ENCODE data around the gene CELSR2. TPM values are rescaled to one million over a fixed set of nuclear protein-coding genes. Genes with fewer than 3 reads are reported as not detected.

Gene CELSR2
- total and polyA plus RNA-seq, 8 donors = 0.76 to 18.7 (median 6.2) TPM

GRCh38 chr1:109265741-109266330 is 16.5 kb downstream of the CELSR2 start:
- no peak overlapping the region for H3K27ac ChIP-seq
- H3K27me3 ChIP-seq = no peaks in the 10 kb centered on the region
- TF ChIP-seq CTCF (IDR thresholded peaks at IDR 0.05) (no peak), EP300 (IDR thresholded peaks at IDR 0.05) (no peak), POLR2A (IDR thresholded peaks at IDR 0.05) (no peak), POLR2AphosphoS5 (IDR thresholded peaks at IDR 0.05) (no peak)
- H3K36me3 ChIP-seq = peaks cover 0 to 67% (median 31%) of the 10 kb centered on the region in 4 donors
- H3K4me1 ChIP-seq = peaks cover 0 to 14% (median 6%) of the 10 kb centered on the region in 4 donors
- WGBS, 5 donors = 91 to 99% (median 95%) methylated on average over 9 to 13 of the region's 13 CpGs
- no peaks in the 10 kb centered on the region for H3K9me3 ChIP-seq
- DNase-seq = no peak
- intact Hi-C loops (cut with DNase I; ENCODE audit: low total_unique reads) = no loop called here
- H3K4me3 ChIP-seq = no peak overlapping the region

GRCh38 chr1:109266965-109267364 is 17.6 kb downstream of the CELSR2 start:
- Histone ChIP-seq H3K36me3 (peaks cover 0 to 64% (median 27%) of the 10 kb centered on the region in 4 donors), H3K4me3 (no peak overlapping the region), H3K4me1 (peaks cover 0 to 14% (median 6%) of the 10 kb centered on the region in 4 donors), H3K27me3 (no peaks in the 10 kb centered on the region), H3K27ac (no peak overlapping the region), H3K9me3 (no peaks in the 10 kb centered on the region)
- intact Hi-C loops (cut with DNase I; ENCODE audit: low total_unique reads) = no loop called here
- no peak for DNase-seq
- WGBS, 5 donors = 82 to 88% (median 82%) methylated on average over 9 to 11 of the region's 11 CpGs
- TF ChIP-seq EP300 (IDR thresholded peaks at IDR 0.05) (no peak), POLR2A (IDR thresholded peaks at IDR 0.05) (no peak), POLR2AphosphoS5 (IDR thresholded peaks at IDR 0.05) (no peak)

GRCh38 chr1:109267743-109268300 is 18.5 kb downstream of the CELSR2 start:
- intact Hi-C loops (cut with DNase I; ENCODE audit: low total_unique reads) = no loop called here
- Histone ChIP-seq H3K27me3 (no peaks in the 10 kb centered on the region), H3K36me3 (peaks cover 0 to 69% (median 31%) of the 10 kb centered on the region in 4 donors), H3K9me3 (no peaks in the 10 kb centered on the region), H3K27ac (no peak overlapping the region), H3K4me1 (peaks cover 0 to 20% (median 6%) of the 10 kb centered on the region in 4 donors), H3K4me3 (no peak overlapping the region)
- WGBS, 5 donors = 90 to 93% (median 91%) methylated on average over 14 to 17 of the region's 17 CpGs
- TF ChIP-seq POLR2AphosphoS5 (IDR thresholded peaks at IDR 0.05) = no peak
- no peak for TF ChIP-seq CTCF (IDR thresholded peaks at IDR 0.05)
- TF ChIP-seq EP300 (IDR thresholded peaks at IDR 0.05) = no peak
- no peak for TF ChIP-seq POLR2A (IDR thresholded peaks at IDR 0.05)
- DNase-seq = no peak

- WGBS, 5 donors = 80 to 94% (median 90%) methylated on average over 5 to 29 of the region's 29 CpGs
These were observed 19.3 kb downstream of the CELSR2 start for GRCh38 chr1:109268431-109269211.

More at GRCh38 chr1:109268431-109269211, 19.3 kb downstream of the CELSR2 start:
- Histone ChIP-seq H3K4me3 (no peak overlapping the region), H3K36me3 (peaks cover 0 to 72% (median 31%) of the 10 kb centered on the region in 4 donors), H3K9me3 (no peaks in the 10 kb centered on the region), H3K27ac (no peak overlapping the region), H3K4me1 (peaks cover 0 to 23% (median 4%) of the 10 kb centered on the region in 4 donors), H3K27me3 (no peaks in the 10 kb centered on the region)
- no peak for DNase-seq
- TF ChIP-seq CTCF (IDR thresholded peaks at IDR 0.05) (no peak), POLR2A (IDR thresholded peaks at IDR 0.05) (no peak), EP300 (IDR thresholded peaks at IDR 0.05) (no peak), POLR2AphosphoS5 (IDR thresholded peaks at IDR 0.05) (no peak)
- intact Hi-C loops (cut with DNase I; ENCODE audit: low total_unique reads) = no loop called here

Measured in stomach (tissue), 9 donors.